Measurements from ENCODE around the gene FAM107A.

DNA sequence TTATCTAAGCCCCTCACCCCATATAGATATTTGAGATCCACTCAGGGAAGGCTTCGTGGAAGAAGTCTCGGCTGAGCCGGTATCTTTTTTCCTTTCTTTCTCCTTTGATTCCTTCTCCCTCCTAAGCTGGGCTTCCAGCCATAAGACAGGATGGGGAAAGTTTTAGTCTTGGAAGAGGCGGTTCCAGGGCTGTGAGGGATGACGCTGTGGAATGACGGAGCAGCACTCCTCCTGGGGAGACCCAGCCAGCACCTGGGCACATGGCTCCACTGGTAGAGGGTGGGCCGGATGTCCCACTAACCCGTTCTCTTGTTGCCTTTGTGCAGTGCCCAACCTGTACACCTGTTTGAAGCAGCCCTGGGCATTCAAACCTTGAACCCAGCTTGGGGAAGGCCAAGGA lies 43.2 kb upstream of the FAM107A start:
- TF ChIP-seq, protein P1, sequence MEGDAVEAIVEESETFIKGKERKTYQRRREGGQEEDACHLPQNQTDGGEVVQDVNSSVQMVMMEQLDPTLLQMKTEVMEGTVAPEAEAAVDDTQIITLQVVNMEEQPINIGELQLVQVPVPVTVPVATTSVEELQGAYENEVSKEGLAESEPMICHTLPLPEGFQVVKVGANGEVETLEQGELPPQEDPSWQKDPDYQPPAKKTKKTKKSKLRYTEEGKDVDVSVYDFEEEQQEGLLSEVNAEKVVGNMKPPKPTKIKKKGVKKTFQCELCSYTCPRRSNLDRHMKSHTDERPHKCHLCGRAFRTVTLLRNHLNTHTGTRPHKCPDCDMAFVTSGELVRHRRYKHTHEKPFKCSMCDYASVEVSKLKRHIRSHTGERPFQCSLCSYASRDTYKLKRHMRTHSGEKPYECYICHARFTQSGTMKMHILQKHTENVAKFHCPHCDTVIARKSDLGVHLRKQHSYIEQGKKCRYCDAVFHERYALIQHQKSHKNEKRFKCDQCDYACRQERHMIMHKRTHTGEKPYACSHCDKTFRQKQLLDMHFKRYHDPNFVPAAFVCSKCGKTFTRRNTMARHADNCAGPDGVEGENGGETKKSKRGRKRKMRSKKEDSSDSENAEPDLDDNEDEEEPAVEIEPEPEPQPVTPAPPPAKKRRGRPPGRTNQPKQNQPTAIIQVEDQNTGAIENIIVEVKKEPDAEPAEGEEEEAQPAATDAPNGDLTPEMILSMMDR (IDR thresholded peaks at IDR 0.05; ENCODE audit: low read depth, low read length), result no peak
- TF ChIP-seq, protein P2, sequence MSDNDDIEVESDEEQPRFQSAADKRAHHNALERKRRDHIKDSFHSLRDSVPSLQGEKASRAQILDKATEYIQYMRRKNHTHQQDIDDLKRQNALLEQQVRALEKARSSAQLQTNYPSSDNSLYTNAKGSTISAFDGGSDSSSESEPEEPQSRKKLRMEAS (IDR thresholded peaks at IDR 0.05; ENCODE audit: low read depth, low read length), result no peak
- TF ChIP-seq POLR2A (IDR thresholded peaks at IDR 0.05; ENCODE audit: extremely low read depth, insufficient read length), result no peak

All from NB4 (cell line).